Erythroblast (primary cell): ENCODE measurements around the gene EPN1.

Experiments used
- GATA1 ChIP-seq: IDR thresholded peaks from 2 replicates; pipeline ENCODE4 v1.6.1; 2011; ENCODE audit warnings: low read depth, mild to moderate bottlenecking, control low read depth, low read length, moderate library complexity
- POLR2A ChIP-seq: IDR thresholded peaks from 2 replicates; pipeline ENCODE4 v1.6.1; 2011; ENCODE audit warnings: mild to moderate bottlenecking, low read length

DNA sequence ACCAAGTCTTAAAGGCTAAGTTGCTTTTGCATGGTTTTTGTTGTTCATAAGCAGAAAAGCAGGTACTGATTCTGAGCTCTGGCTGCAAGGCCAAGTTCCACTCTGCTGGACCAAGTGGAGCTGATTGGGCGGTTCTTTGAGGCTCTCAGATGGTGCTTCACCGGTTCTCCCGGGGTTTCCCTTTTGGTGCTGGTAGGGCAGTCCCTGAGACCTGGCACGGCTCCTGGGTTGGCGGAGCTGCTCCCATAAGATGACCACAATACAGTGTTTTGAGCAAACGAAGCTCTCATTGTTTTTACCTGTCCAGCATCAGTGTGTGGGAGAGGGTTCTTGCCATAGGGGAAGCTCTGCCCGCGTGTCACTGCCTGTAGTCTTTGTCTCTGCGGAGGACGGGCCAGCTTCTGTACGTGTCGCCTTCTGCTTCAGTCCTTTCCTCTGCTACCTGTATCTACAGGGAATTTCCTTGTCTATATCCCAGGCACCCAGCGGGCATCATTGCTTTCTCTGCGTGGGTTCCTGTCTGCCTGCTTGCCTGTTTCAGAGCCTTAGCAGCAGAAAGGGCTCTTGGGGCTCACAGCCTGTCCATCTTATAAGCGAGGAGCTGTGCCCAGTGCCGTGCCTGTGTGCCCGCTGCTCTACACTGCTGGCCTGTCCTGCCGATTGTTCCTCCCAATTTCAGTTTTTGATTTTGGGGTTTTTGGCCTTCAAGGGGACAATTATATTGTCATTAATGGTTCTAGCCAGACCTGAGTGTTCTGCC is 17.9 kb upstream of the EPN1 start:
- TF ChIP-seq POLR2A (no peak), GATA1 (no peak)
